HEK293 (cell line): Measurements from ENCODE around the gene GPR15.

Experiments used
- CTCF ChIA-PET: fragments of 350-600 bp; formaldehyde crosslinking; extraction: SDS; loops from one replicate; lab custom pipeline; 2021; ENCODE audit warnings: antibody characterized with exemption; lab: Yijun Ruan, JAX
- POLR2A ChIA-PET: fragments of 300-600 bp; formaldehyde crosslinking; extraction: SDS; loops from one replicate; lab custom pipeline; 2020; ENCODE audit warnings: antibody characterized with exemption, inconsistent platforms; lab: Yijun Ruan, JAX
- H3K27ac ChIP-seq: fragments of 200-500 bp; sonication (Bioruptor generic); 2 replicates; pipeline ENCODE4 v1.5.1; 2014; ENCODE audit warnings: low read depth, low read length, control low read depth, inconsistent platforms; ENCODE audit errors: extremely low read depth
- H3K36me3 ChIP-seq, 2 experiments: fragments of 200-500 bp in 1 of 2; sonication (Bioruptor generic) in 1 of 2; 1 replicate in 1 of 2; 2 replicates in 1 of 2; pipeline ENCODE4 v1.5.1; 2014 to 2017; ENCODE audit warnings: inconsistent platforms in 2 of 2, low read length in 2 of 2; ENCODE audit not compliant: control insufficient read depth in 2 of 2, insufficient read depth in 1 of 2
- H3K4me1 ChIP-seq: fragments of 200-500 bp; sonication (Bioruptor generic); 2 replicates; pipeline ENCODE4 v1.5.1; 2014; ENCODE audit warnings: mild to moderate bottlenecking, low read length, inconsistent platforms; ENCODE audit not compliant: control insufficient read depth, insufficient read depth
- H3K4me3 ChIP-seq: 2 replicates; pipeline ENCODE4 v1.5.1; 2011; ENCODE audit warnings: low read depth, mild to moderate bottlenecking, control low read depth, low read length, moderate library complexity
- H3K9me3 ChIP-seq: fragments of 200-500 bp; sonication (Bioruptor generic); 2 replicates; pipeline ENCODE4 v1.5.1; 2014; ENCODE audit warnings: low read depth, low read length, inconsistent platforms; ENCODE audit not compliant: control insufficient read depth, insufficient read depth
- FEZF1 ChIP-seq: fragments of 450-650 bp; formaldehyde crosslinking; IDR thresholded peaks from 2 replicates; pipeline ENCODE4 v1.5.1; 2016; ENCODE audit warnings: missing biosample characterization, missing genetic modification characterization
- GFI1B ChIP-seq: fragments of 450-650 bp; formaldehyde crosslinking; IDR thresholded peaks from 2 replicates; pipeline ENCODE4 v1.5.1; 2016; ENCODE audit warnings: missing biosample characterization, missing genetic modification characterization
- HIC1 ChIP-seq: fragments of 450-650 bp; formaldehyde crosslinking; IDR thresholded peaks from 2 replicates; pipeline ENCODE4 v1.5.1; 2016; ENCODE audit warnings: missing biosample characterization, missing genetic modification characterization
- HOXD13 ChIP-seq: sonication (generic); formaldehyde crosslinking; IDR thresholded peaks from 2 replicates; pipeline ENCODE4 v1.8.0; 2022; ENCODE audit warnings: missing genetic modification reagents, borderline replicate concordance
- KLF7 ChIP-seq: fragments of 450-650 bp; formaldehyde crosslinking; IDR thresholded peaks from 2 replicates; pipeline ENCODE4 v1.5.1; 2016; ENCODE audit warnings: missing biosample characterization, missing genetic modification characterization, borderline replicate concordance
- OVOL3 ChIP-seq: fragments of 450-650 bp; formaldehyde crosslinking; IDR thresholded peaks from 2 replicates; pipeline ENCODE4 v1.5.1; 2016; ENCODE audit warnings: missing biosample characterization, missing genetic modification characterization
- PATZ1 ChIP-seq: fragments of 450-650 bp; formaldehyde crosslinking; IDR thresholded peaks from 2 replicates; pipeline ENCODE4 v1.5.1; 2016; ENCODE audit warnings: missing biosample characterization, missing genetic modification characterization
- SCRT2 ChIP-seq: fragments of 450-650 bp; formaldehyde crosslinking; IDR thresholded peaks from 2 replicates; pipeline ENCODE4 v1.5.1; 2016; ENCODE audit warnings: missing biosample characterization, missing genetic modification characterization
- ZBTB20 ChIP-seq: fragments of 450-650 bp; formaldehyde crosslinking; IDR thresholded peaks from 2 replicates; pipeline ENCODE4 v1.5.1; 2016; ENCODE audit warnings: missing biosample characterization, missing genetic modification characterization
- ZIC2 ChIP-seq: fragments of 450-650 bp; formaldehyde crosslinking; IDR thresholded peaks from 2 replicates; pipeline ENCODE4 v1.5.1; 2016; ENCODE audit warnings: missing biosample characterization, missing genetic modification characterization
- ZNF18 ChIP-seq: fragments of 450-650 bp; formaldehyde crosslinking; IDR thresholded peaks from 2 replicates; pipeline ENCODE4 v1.5.1; 2016; ENCODE audit warnings: missing biosample characterization, missing genetic modification characterization
- ZNF2 ChIP-seq: fragments of 450-650 bp; formaldehyde crosslinking; IDR thresholded peaks from 2 replicates; pipeline ENCODE4 v1.5.1; 2016; ENCODE audit warnings: missing biosample characterization, missing genetic modification characterization
- ZNF202 ChIP-seq: fragments of 450-650 bp; formaldehyde crosslinking; IDR thresholded peaks from 2 replicates; pipeline ENCODE4 v1.5.1; 2016; ENCODE audit warnings: missing biosample characterization, missing genetic modification characterization, borderline replicate concordance
- ZNF26 ChIP-seq: fragments of 450-650 bp; formaldehyde crosslinking; IDR thresholded peaks from 2 replicates; pipeline ENCODE4 v1.5.1; 2016; ENCODE audit warnings: missing biosample characterization, missing genetic modification characterization
- ZNF302 ChIP-seq: fragments of 450-650 bp; formaldehyde crosslinking; IDR thresholded peaks from 2 replicates; pipeline ENCODE4 v1.5.1; 2016; ENCODE audit warnings: missing biosample characterization, missing genetic modification characterization, low read depth
- ZNF398 ChIP-seq: fragments of 450-650 bp; formaldehyde crosslinking; IDR thresholded peaks from 2 replicates; pipeline ENCODE4 v1.5.1; 2017; ENCODE audit warnings: missing biosample characterization, missing genetic modification characterization
- ZNF48 ChIP-seq: fragments of 450-650 bp; formaldehyde crosslinking; IDR thresholded peaks from 2 replicates; pipeline ENCODE4 v1.5.1; 2016; ENCODE audit warnings: missing biosample characterization, missing genetic modification characterization
- ZNF555 ChIP-seq: fragments of 450-650 bp; formaldehyde crosslinking; conservative IDR thresholded peaks from 2 replicates; pipeline ENCODE4 v1.5.1; 2017; ENCODE audit warnings: missing biosample characterization, mild to moderate bottlenecking, missing genetic modification characterization, inconsistent platforms
- ZNF664 ChIP-seq: fragments of 450-650 bp; formaldehyde crosslinking; IDR thresholded peaks from 2 replicates; pipeline ENCODE4 v1.5.1; 2016; ENCODE audit warnings: missing biosample characterization, missing genetic modification characterization
- ZNF707 ChIP-seq: fragments of 450-650 bp; formaldehyde crosslinking; IDR thresholded peaks from 2 replicates; pipeline ENCODE4 v1.5.1; 2016; ENCODE audit warnings: missing biosample characterization, missing genetic modification characterization

GPR15 gene

GRCh38 chr3:98568402-98568801 is 36.6 kb downstream of the GPR15 start:
- CTCF ChIA-PET, result no interaction called here
- no peaks in the 10 kb centered on the region for H3K36me3 ChIP-seq
- H3K9me3 ChIP-seq, result no peaks in the 10 kb centered on the region
- H3K4me3 ChIP-seq, result no peak overlapping the region
- POLR2A ChIA-PET, result no interaction called here
- no peaks in the 10 kb centered on the region for H3K4me1 ChIP-seq
- TF ChIP-seq ZNF48 (tag by site-specific recombination) (no peak), PATZ1 (tag by site-specific recombination) (no peak), HIC1 (tag by site-specific recombination) (no peak), ZNF398 (tag by site-specific recombination) (no peak), KLF7 (tag by site-specific recombination) (no peak), ZNF202 (no peak), ZNF707 (tag by site-specific recombination) (no peak), GFI1B (tag by site-specific recombination) (no peak), ZNF18 (no peak), SCRT2 (tag by site-specific recombination) (no peak), OVOL3 (tag by site-specific recombination) (no peak), ZBTB20 (tag by site-specific recombination) (no peak), ZNF555 (no peak), FEZF1 (no peak), HOXD13 (CRISPR knock-in tag) (no peak), ZNF2 (tag by site-specific recombination) (no peak), ZNF664 (no peak), ZIC2 (tag by site-specific recombination) (no peak), ZNF26 (no peak), ZNF302 (tag by site-specific recombination) (no peak)
- no peak overlapping the region for H3K27ac ChIP-seq
